ENCODE measurements around the gene ZFHX2. TPM values are rescaled to one million over a fixed set of nuclear protein-coding genes. Genes with fewer than 3 reads are reported as not detected.
A peak's percentile ranks its signal among the peaks of the same experiment; 100 is the strongest.

The ZFHX2 gene
- total RNA-seq, 4 donors from 2014 or later = 0.19 to 0.49 (median 0.27) TPM

DNA sequence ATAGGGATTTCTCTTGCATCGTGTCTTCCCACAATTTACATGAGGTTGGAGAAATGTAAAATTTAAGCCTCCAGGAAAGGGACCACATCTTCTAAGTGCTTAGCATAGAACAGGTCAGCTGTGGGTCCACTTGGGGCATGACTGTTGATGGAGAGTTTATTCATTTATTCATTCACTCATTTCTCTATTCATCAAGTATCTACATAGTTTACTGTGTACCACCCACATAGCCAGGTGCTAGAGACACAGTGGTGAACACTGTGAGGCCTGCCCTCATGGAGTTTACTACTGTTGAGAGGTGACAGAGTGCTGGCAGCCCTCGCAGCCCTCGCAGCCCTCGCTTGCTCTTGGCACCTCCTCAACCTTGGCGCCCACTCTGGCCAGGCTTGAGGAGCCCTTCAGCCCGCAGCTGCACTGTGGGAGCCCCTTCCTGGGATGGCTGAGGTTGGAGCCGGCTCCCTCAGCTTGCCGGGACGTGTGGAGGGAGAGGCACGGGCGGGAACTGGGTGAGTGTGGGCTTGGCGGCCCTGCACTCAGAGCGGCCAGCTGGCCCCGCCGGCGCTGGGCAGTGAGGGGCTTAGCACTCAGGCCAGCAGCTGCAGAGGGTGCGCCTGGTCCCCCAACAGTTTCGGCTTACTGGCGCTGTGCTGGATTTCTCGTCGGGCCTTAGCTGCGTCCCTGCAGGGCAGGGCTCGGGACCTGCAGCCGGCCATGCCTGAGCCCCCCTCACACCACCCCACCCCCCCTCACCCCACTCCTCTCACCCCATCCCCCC is 28.8 kb upstream of the ZFHX2 start:
- intact Hi-C loops (cut with DNase I; ENCODE audit: low total_unique reads) = no loop called here
- DNase-seq (ENCODE audit: low spot score in 2 of 2) = peak in 1 of 2 donors; percentile 32
- 89 to 90% methylated on average over 20 to 24 of the region's 24 CpGs for WGBS, 2 donors
- H3K4me3 ChIP-seq (ENCODE audit: low read depth, poor library complexity, severe bottlenecking) = no peak overlapping the region
- TF ChIP-seq, protein P1, sequence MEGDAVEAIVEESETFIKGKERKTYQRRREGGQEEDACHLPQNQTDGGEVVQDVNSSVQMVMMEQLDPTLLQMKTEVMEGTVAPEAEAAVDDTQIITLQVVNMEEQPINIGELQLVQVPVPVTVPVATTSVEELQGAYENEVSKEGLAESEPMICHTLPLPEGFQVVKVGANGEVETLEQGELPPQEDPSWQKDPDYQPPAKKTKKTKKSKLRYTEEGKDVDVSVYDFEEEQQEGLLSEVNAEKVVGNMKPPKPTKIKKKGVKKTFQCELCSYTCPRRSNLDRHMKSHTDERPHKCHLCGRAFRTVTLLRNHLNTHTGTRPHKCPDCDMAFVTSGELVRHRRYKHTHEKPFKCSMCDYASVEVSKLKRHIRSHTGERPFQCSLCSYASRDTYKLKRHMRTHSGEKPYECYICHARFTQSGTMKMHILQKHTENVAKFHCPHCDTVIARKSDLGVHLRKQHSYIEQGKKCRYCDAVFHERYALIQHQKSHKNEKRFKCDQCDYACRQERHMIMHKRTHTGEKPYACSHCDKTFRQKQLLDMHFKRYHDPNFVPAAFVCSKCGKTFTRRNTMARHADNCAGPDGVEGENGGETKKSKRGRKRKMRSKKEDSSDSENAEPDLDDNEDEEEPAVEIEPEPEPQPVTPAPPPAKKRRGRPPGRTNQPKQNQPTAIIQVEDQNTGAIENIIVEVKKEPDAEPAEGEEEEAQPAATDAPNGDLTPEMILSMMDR (IDR thresholded peaks at IDR 0.05) = no peak
- no peak for TF ChIP-seq POLR2A (IDR thresholded peaks at IDR 0.05)

DNA sequence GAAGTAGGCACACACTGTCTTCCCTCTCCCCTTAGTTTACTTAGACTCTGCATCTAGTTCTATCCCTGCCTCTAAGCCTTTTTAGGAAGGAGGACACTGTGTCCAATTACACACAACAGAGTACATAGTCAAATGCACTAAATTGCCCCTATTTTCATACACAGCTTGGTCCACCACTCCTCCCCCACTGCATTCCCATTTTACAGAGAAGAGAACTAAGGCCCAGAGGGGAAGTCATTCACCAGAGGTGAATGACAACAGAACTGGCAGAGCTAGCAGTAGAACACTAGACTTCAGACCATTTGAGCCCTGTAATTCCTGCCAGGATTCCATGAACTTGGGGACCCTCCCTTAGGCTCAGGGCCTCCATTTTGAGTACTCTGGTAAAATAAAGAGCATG is 28.2 kb upstream of the ZFHX2 start:
- TF ChIP-seq, protein P1 (IDR thresholded peaks at IDR 0.05) = no peak
- TF ChIP-seq POLR2A (IDR thresholded peaks at IDR 0.05) = no peak
- intact Hi-C loops (cut with DNase I; ENCODE audit: low total_unique reads) = no loop called here
- no peak for DNase-seq (ENCODE audit: low spot score in 2 of 2)
- H3K4me3 ChIP-seq (ENCODE audit: low read depth, poor library complexity, severe bottlenecking) = no peak overlapping the region

DNA sequence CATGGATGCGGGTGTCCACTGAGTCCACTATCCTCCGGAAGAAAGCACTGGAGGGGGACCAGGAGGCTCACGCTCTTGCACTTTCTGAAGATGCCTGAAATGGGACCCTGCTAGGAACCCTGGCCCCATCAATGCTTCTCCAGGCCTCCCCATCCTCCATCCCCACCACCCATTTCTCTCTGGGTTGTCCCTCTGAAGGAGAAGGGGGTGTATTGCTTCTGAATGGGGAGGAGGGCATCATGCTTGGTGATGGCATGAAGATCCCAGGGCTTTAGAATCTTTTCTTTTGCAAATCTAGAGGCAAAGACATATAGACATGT is 27.7 kb upstream of the ZFHX2 start:
- intact Hi-C loops (cut with DNase I; ENCODE audit: low total_unique reads) = no loop called here
- WGBS, 2 donors = 56 to 67% methylated on average over 3 of the region's 3 CpGs
- no peak for TF ChIP-seq POLR2A (IDR thresholded peaks at IDR 0.05)
- H3K4me3 ChIP-seq (ENCODE audit: low read depth, poor library complexity, severe bottlenecking) = no peak overlapping the region
- peak in 1 of 2 donors; percentile 50 for DNase-seq (ENCODE audit: low spot score in 2 of 2)

DNA sequence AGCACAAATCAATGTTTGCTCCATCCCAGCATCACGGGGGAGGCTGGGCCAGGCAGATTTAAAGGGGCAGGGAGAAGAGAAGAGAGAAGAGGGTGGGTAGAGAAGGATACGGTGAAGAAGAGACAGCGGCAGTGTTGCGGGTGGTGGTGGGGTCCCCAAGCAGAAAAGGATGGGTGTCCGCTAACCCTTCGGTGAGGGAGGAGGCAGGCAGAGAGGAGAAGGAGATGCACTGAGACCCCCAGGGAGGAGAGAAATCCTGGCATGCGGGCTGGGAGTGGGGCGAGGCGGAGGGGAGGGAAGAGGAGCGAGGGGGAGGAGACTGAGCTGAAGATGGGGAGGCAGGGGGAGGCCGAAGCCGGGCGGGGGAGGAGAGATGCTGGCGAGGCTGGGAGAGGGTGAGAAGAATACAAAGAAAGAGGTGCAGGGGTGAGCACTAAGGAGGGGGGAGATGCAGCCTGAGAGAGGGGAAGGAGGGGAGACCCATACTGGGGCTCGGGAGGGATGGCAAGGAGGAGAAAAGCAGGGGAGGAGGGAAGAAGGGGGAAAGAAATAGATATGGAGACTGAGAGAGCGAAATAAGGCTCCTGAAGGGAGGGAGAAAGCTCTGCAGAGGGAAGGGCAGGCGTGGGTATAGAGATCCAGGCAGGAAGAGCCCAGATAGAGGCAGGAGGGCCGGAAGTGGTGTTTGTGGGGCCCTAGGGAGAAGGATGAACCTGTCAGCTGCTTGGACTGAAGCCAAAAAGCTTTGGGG is 27.2 kb upstream of the ZFHX2 start, which contains the start of gene JPH4:
Gene JPH4 (minus strand): TSS at position 231 of the 751 bp plus-strand sequence. CDS start 1,337 bp downstream, outside the sequence.
- H3K4me3 ChIP-seq (ENCODE audit: low read depth, poor library complexity, severe bottlenecking) = no peak within 1 kb of the TSS
- DNase-seq (ENCODE audit: low spot score in 2 of 2) = peak in 1 of 2 donors; percentile 80
- TF ChIP-seq, protein P1 (IDR thresholded peaks at IDR 0.05) = no peak
- TF ChIP-seq POLR2A (IDR thresholded peaks at IDR 0.05) = no peak
- WGBS, 2 donors = 19 to 23% methylated on average over 18 of the region's 18 CpGs
- intact Hi-C loops (cut with DNase I; ENCODE audit: low total_unique reads) = no loop called here

DNA sequence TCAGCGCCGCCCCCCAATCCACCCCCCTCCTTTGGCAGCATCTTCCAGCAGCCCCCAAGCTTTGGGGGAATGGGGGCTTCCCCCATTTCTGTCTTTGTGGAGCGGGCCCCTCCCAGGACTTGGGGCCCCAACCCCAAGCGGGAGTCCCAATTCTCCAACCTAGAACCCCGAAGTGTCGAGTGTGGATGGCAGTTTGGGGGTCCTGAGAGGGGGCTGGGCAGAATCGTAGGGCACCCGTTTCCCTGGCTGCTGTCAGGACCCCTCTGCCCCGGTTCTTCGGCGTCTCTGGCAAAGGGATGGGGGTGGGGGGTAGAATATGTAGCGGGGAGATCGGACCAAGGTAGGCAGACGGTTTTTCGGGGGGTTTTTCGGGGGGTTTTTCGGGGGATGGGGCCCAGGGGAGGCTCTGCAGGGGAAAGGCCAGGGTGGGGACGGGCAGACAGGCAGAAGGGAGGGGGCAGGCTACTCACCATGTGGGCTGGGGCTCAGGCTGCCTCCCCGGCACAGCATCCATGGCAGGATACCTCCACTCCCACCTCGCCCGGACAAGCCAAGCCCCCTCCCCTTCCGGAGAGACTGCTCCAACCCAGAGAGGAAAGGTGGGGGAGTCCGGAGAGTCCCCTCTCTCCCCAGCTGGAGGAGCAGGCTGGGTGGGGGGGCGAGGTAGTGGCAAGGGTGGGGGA is 26.3 kb upstream of the ZFHX2 start:
- intact Hi-C loops (cut with DNase I; ENCODE audit: low total_unique reads) = no loop called here
- DNase-seq (ENCODE audit: low spot score in 2 of 2) = peak in 1 of 2 donors; percentile 42
- WGBS, 2 donors = 2% methylated on average over 22 to 24 of the region's 24 CpGs
- TF ChIP-seq, protein P1 (IDR thresholded peaks at IDR 0.05) = no peak
- no peak for TF ChIP-seq POLR2A (IDR thresholded peaks at IDR 0.05)
- no peak overlapping the region for H3K4me3 ChIP-seq (ENCODE audit: low read depth, poor library complexity, severe bottlenecking)
